K562 (cell line): ENCODE measurements around the gene RASL11A.

ENCODE experiments used
- ARNT ChIP-seq, 2 experiments: fragments of 450-650 bp; IDR thresholded peaks; 2 replicates each; pipeline ENCODE4 v1.6.1; 2016; ENCODE audit warnings: mild to moderate bottlenecking in 1 of 2
- POLR2A ChIP-seq: fragments of 450-650 bp; conservative IDR thresholded peaks from 2 replicates; pipeline ENCODE4 v1.6.1; 2016
- TF ChIP-seq, protein P1 (sequence below): fragments of 450-650 bp; IDR thresholded peaks from 2 replicates; pipeline ENCODE4 v1.6.1; 2016; ENCODE audit warnings: antibody characterized with exemption
- TF ChIP-seq, protein P2 (sequence below), 3 experiments: IDR thresholded peaks in 2 of 3; conservative IDR thresholded peaks in 1 of 3; 2 replicates each; pipeline ENCODE4 v1.5.1; 2011 to 2012; ENCODE audit warnings: low read length in 3 of 3, mild to moderate bottlenecking in 3 of 3, control low read depth in 2 of 3, improper control_type of control experiment in 1 of 3, inconsistent platforms in 1 of 3, low read depth in 1 of 3, mixed read lengths in 1 of 3, moderate library complexity in 1 of 3; ENCODE audit not compliant: insufficient read depth in 2 of 3

DNA sequence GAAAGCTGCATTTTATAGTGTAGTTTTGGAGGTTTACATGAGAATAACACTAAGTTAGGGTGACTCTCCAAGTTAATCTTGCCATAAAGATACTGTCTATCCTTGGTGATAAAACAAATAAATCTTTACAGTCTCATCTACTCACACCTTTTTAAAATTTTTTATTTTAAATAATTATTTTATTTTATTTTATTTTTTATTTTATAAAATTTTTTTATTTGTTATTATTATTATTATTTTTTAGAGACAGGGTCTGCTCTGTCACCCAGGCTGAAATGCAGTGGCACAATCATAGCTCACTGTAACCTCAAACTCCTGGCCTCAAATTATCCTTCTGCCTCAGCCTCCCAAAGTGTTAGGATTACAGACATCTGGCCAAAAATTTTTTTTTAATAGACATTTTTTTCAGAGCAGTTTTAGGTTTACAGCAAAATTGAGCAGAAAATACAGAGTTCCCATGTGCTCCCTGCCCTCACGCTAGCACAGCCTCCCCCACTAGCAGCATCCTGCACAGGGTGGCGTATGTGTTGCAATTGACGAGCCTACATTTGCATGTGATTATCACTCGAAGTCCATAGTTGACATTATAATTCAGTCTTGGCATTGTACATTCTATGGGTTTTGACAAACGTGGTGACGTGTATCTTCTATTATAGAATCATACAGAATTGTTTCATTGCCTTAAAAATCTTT lies 41.0 kb downstream of the RASL11A start:
- TF ChIP-seq POLR2A (no peak), ARNT (IDR thresholded peaks at IDR 0.05) (no peak)
- TF ChIP-seq, protein P1, sequence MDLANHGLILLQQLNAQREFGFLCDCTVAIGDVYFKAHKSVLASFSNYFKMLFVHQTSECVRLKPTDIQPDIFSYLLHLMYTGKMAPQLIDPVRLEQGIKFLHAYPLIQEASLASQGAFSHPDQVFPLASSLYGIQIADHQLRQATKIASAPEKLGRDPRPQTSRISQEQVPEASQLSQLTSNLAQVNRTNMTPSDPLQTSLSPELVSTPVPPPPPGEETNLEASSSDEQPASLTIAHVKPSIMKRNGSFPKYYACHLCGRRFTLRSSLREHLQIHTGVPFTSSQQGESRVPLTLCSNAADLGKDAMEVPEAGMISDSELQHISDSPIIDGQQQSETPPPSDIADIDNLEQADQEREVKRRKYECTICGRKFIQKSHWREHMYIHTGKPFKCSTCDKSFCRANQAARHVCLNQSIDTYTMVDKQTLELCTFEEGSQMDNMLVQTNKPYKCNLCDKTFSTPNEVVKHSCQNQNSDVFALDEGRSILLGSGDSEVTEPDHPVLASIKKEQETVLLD: no peak
- TF ChIP-seq, protein P2, sequence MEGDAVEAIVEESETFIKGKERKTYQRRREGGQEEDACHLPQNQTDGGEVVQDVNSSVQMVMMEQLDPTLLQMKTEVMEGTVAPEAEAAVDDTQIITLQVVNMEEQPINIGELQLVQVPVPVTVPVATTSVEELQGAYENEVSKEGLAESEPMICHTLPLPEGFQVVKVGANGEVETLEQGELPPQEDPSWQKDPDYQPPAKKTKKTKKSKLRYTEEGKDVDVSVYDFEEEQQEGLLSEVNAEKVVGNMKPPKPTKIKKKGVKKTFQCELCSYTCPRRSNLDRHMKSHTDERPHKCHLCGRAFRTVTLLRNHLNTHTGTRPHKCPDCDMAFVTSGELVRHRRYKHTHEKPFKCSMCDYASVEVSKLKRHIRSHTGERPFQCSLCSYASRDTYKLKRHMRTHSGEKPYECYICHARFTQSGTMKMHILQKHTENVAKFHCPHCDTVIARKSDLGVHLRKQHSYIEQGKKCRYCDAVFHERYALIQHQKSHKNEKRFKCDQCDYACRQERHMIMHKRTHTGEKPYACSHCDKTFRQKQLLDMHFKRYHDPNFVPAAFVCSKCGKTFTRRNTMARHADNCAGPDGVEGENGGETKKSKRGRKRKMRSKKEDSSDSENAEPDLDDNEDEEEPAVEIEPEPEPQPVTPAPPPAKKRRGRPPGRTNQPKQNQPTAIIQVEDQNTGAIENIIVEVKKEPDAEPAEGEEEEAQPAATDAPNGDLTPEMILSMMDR (IDR thresholded peaks at IDR 0.05 in 2 of 3, conservative IDR thresholded peaks at IDR 0.05 in 1 of 3; ENCODE audit: insufficient read depth in 2 of 3, low read depth in 1 of 3, low read length in 3 of 3): no peak
